ENCODE results near the gene NOP14.

Gene NOP14

DNA sequence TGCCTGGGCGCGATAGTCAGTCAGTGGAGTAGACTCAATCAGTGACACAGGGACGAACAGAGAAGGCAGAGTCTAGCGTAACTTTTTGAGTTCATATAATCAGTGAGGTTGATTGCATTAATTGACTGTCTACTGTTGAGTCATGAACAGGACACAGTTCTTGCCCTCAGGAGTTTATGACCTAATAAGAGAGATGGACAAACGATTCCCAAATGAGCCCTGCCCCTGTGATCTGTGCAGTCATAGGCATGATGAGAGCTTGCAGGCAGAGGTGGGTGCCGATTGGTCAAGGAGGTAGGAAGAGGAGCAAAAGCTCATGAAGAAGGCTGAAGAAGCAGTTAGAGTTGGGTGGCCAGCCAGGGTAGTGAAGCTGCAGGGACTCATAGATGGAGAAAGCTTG is 62.5 kb downstream of the NOP14 start:
- H3K9me3 Mint-ChIP-seq = no peaks in the 10 kb centered on the region
- peaks cover 84% of the 10 kb centered on the region for H3K36me3 Mint-ChIP-seq (ENCODE audit: low read depth)
- no peaks in the 10 kb centered on the region for H3K27me3 Mint-ChIP-seq (ENCODE audit: low read depth)
- H3K27ac Mint-ChIP-seq = no peak overlapping the region
- no peaks in the 10 kb centered on the region for H3K4me1 Mint-ChIP-seq
- H3K4me3 Mint-ChIP-seq = no peak overlapping the region
- TF ChIP-seq, protein P1, sequence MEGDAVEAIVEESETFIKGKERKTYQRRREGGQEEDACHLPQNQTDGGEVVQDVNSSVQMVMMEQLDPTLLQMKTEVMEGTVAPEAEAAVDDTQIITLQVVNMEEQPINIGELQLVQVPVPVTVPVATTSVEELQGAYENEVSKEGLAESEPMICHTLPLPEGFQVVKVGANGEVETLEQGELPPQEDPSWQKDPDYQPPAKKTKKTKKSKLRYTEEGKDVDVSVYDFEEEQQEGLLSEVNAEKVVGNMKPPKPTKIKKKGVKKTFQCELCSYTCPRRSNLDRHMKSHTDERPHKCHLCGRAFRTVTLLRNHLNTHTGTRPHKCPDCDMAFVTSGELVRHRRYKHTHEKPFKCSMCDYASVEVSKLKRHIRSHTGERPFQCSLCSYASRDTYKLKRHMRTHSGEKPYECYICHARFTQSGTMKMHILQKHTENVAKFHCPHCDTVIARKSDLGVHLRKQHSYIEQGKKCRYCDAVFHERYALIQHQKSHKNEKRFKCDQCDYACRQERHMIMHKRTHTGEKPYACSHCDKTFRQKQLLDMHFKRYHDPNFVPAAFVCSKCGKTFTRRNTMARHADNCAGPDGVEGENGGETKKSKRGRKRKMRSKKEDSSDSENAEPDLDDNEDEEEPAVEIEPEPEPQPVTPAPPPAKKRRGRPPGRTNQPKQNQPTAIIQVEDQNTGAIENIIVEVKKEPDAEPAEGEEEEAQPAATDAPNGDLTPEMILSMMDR (IDR thresholded peaks at IDR 0.05; ENCODE audit: unreplicated experiment in 3 of 3) = no peak

DNA sequence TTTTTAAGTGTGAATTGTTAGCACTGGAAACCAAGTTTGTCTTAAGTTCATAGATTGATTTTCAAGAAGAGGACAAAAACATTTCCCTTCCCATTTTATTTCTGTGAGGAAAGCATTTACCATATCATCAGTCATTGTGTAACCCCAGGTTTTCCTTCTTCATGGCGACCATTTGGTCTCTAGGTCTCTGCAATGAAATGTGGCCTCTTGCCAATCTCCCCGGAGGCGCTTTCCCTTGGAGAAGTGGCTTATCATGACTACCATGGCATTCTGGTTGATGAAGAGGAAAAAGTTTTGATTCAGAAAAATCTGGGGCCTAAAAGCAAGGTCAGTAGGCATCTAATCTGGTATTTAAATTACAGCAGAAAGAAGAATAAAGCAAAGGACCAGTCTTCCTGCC is 65.2 kb downstream of the NOP14 start:
- Mint-ChIP-seq H3K9me3 (no peaks in the 10 kb centered on the region), H3K27me3 (ENCODE audit: low read depth) (no peaks in the 10 kb centered on the region), H3K36me3 (ENCODE audit: low read depth) (peaks cover 78% of the 10 kb centered on the region), H3K4me3 (no peak overlapping the region), H3K27ac (no peak overlapping the region), H3K4me1 (no peaks in the 10 kb centered on the region)
- TF ChIP-seq, protein P1 (IDR thresholded peaks at IDR 0.05; ENCODE audit: unreplicated experiment in 3 of 3) = no peak

DNA sequence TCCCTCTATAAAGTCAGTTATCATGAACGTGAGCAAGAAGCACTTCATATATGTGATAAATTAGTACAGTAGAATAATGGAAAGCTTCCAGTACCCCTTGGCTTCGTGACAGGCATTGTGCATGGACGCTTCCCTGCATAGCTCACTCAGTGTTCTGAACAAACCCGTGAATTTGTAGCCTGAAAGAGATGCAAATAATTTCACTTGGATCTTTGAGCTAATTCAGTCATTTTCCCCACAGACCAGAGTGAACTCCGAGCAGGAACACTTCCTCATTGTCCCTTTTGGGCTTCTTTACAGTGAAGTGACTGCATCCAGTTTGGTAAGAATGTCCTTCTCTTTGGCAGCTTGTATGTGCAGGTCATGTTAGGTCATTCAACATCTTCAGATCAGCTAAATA is 69.4 kb downstream of the NOP14 start:
- Mint-ChIP-seq H3K9me3 (no peaks in the 10 kb centered on the region), H3K27ac (no peak overlapping the region), H3K27me3 (ENCODE audit: low read depth) (no peaks in the 10 kb centered on the region), H3K36me3 (ENCODE audit: low read depth) (peaks cover 55% of the 10 kb centered on the region), H3K4me1 (no peaks in the 10 kb centered on the region), H3K4me3 (no peak overlapping the region)
- TF ChIP-seq, protein P1 (IDR thresholded peaks at IDR 0.05; ENCODE audit: unreplicated experiment in 3 of 3) = no peak

DNA sequence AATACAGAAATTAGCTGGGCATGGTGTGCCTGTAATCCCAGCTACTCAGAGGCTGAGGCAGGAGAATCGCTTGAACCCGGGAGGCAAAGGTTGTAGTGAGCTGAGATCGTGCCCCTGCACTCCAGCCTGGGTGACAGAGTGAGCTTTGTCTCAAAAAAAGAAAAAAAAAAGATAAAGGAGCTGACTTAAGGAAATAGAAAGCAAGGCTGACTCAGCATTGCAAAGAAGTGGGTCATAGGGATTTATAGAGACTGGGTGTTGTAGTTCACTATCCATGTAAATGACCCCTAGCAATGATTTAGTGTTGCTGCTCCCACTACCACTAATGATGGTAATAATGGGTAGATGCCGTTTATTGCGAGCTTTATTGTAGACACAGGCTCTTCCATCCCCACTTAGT is 71.9 kb downstream of the NOP14 start:
- Mint-ChIP-seq H3K9me3 (no peaks in the 10 kb centered on the region), H3K27ac (peak overlapping the region in 2 of 3 experiments; percentile 30 to 47), H3K27me3 (ENCODE audit: low read depth) (no peaks in the 10 kb centered on the region), H3K4me1 (peaks cover 12% of the 10 kb centered on the region), H3K36me3 (ENCODE audit: low read depth) (peaks cover 53% of the 10 kb centered on the region), H3K4me3 (no peak overlapping the region)
- TF ChIP-seq, protein P1 (IDR thresholded peaks at IDR 0.05; ENCODE audit: unreplicated experiment in 3 of 3) = no peak

DNA sequence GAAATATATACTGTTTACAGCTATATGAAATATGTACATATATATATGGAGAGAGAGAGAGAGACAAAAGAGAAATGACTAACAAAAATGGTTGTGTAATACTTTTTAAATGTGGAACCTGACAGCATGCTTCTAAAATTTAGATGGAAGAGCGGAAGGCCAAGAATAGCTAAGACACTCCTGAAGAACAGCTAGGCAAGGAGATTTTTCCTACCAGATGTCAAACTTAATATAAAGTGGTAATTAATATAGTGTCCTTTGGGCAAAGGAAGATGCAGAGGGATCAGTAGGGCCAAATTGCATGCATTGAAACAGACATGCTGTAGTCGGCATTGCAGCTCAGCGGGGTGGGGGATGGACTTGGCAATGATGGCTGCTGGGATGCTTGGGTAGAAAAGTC is 74.3 kb downstream of the NOP14 start:
- peaks cover 14% of the 10 kb centered on the region for H3K4me1 Mint-ChIP-seq
- H3K4me3 Mint-ChIP-seq = no peak overlapping the region
- H3K9me3 Mint-ChIP-seq = no peaks in the 10 kb centered on the region
- H3K36me3 Mint-ChIP-seq (ENCODE audit: low read depth) = peaks cover 58% of the 10 kb centered on the region
- TF ChIP-seq, protein P1 (IDR thresholded peaks at IDR 0.05; ENCODE audit: unreplicated experiment in 3 of 3) = no peak
- no peaks in the 10 kb centered on the region for H3K27me3 Mint-ChIP-seq (ENCODE audit: low read depth)
- no peak overlapping the region for H3K27ac Mint-ChIP-seq

All from nephron (organoid).